Left lung (tissue), 10 donors: ENCODE results near the gene RBM19. TPM values are rescaled to one million over a fixed set of nuclear protein-coding genes. Genes with fewer than 3 reads are reported as not detected.

ENCODE experiments used
- ATAC-seq: fragments of 200-7000 bp; cut with Tn5 transposase; one replicate; pipeline ENCODE4 v1.9.1; 2020; ENCODE audit warnings: moderate library complexity
- DNase-seq, 4 donors: peaks; one replicate each; pipeline ENCODE4 v3.0.0-alpha.2; 2013 to 2020
- H3K27ac ChIP-seq, 2 donors: fragments of 200-600 bp; sonication (generic) in 1 of 2; one replicate each; pipeline versions ENCODE4 v1.5.0 to v1.8.0; 2020 to 2021
- H3K27me3 ChIP-seq, 2 donors: fragments of 200-600 bp; sonication (generic) in 1 of 2; one replicate each; pipeline versions ENCODE4 v1.5.0 to v1.8.0; 2020 to 2021
- H3K36me3 ChIP-seq, 2 donors: fragments of 200-600 bp; sonication (generic) in 1 of 2; one replicate each; pipeline versions ENCODE4 v1.5.0 to v1.8.0; 2020 to 2021
- H3K4me1 ChIP-seq, 2 donors: fragments of 200-600 bp; one replicate each; pipeline ENCODE4 v1.8.0; 2021
- H3K4me3 ChIP-seq, 2 donors: fragments of 200-600 bp; sonication (generic) in 1 of 2; one replicate each; pipeline versions ENCODE4 v1.5.0 to v1.8.0; 2020 to 2021; ENCODE audit warnings: mild to moderate bottlenecking in 1 of 2
- H3K9me3 ChIP-seq, 2 donors: fragments of 200-600 bp; sonication (generic) in 1 of 2; one replicate each; pipeline versions ENCODE4 v1.5.0 to v1.8.0; 2020 to 2021
- CTCF ChIP-seq, 2 donors: fragments of 200-600 bp; sonication (generic) in 1 of 2; IDR thresholded peaks; one replicate each; pipeline versions ENCODE4 v1.5.0 to v1.8.0; 2021; ENCODE audit warnings: antibody characterized with exemption in 2 of 2
- intact Hi-C, 2 donors: fragments of 100-400 bp; cut with DNase I; formaldehyde crosslinking; loops; one replicate each; pipeline versions ENCODE4 v1.11.2 to v1.14.2; 2022
- polyA plus RNA-seq, 6 donors: library from polyadenylated mRNA; unstranded; fragments of 120-200 nt; gene quantifications; one replicate each; pipeline ENCODE4 v1.2.1, GENCODE V29; 2013; ENCODE audit not compliant: insufficient read length in 6 of 6
- total RNA-seq, 2 donors: library from RNA; stranded (reverse); fragmentation: NEBNext Ultra II Directional; extraction: Animal tissue kit (Norgen Biotek cat#: 25700); gene quantifications; one replicate each; pipeline ENCODE4 v1.2.1, GENCODE V29; 2021
- donor health status: DM: no; HTN: yes; CAD: no.
- donor health status: DM: no; HTN: no; CAD: no.

The RBM19 gene
- total and polyA plus RNA-seq, 8 donors, result 21.5 to 33.4 (median 31.2) TPM

- no peak overlapping the region for H3K27ac ChIP-seq
- no peaks in the 10 kb centered on the region for H3K27me3 ChIP-seq
- intact Hi-C loops, result no loop called here
- H3K4me1 ChIP-seq, result no peaks in the 10 kb centered on the region
- DNase-seq (no peak), ATAC-seq (no peak)
- H3K9me3 ChIP-seq, result no peaks in the 10 kb centered on the region
- peaks cover 0 to 28% of the 10 kb centered on the region in 2 donors for H3K36me3 ChIP-seq
- no peak overlapping the region for H3K4me3 ChIP-seq
- TF ChIP-seq CTCF (IDR thresholded peaks at IDR 0.05), result no peak
These were observed 73.6 kb downstream of the RBM19 start for GRCh38 chr12:113892556-113892955.

- Histone ChIP-seq H3K4me3 (no peak overlapping the region), H3K27me3 (no peaks in the 10 kb centered on the region), H3K4me1 (no peaks in the 10 kb centered on the region), H3K9me3 (no peaks in the 10 kb centered on the region), H3K36me3 (peaks cover 0 to 28% of the 10 kb centered on the region in 2 donors), H3K27ac (no peak overlapping the region)
- TF ChIP-seq CTCF (IDR thresholded peaks at IDR 0.05), result no peak
- ATAC-seq, result no peak
- intact Hi-C loops, result no loop called here
- DNase-seq, result no peak
These were observed 74.2 kb downstream of the RBM19 start for GRCh38 chr12:113891739-113892520.

GRCh38 chr12:113891167-113891692, 74.9 kb downstream of the RBM19 start:
- Histone ChIP-seq H3K27ac (no peak overlapping the region), H3K9me3 (no peaks in the 10 kb centered on the region), H3K4me1 (no peaks in the 10 kb centered on the region), H3K4me3 (no peak overlapping the region), H3K36me3 (peaks cover 0 to 31% of the 10 kb centered on the region in 2 donors), H3K27me3 (no peaks in the 10 kb centered on the region)
- intact Hi-C loops, result no loop called here
- no peak for TF ChIP-seq CTCF (IDR thresholded peaks at IDR 0.05)
- DNase-seq, result no peak
- ATAC-seq, result no peak

- ATAC-seq, result no peak
- no peak for TF ChIP-seq CTCF (IDR thresholded peaks at IDR 0.05)
These were observed 76.1 kb downstream of the RBM19 start for GRCh38 chr12:113889891-113890581.

GRCh38 chr12:113889076-113889475, 77.0 kb downstream of the RBM19 start:
- no peaks in the 10 kb centered on the region for H3K27me3 ChIP-seq
- ATAC-seq (no peak), DNase-seq (no peak)
- no peaks in the 10 kb centered on the region for H3K9me3 ChIP-seq
- no peak for TF ChIP-seq CTCF (IDR thresholded peaks at IDR 0.05)
- peaks cover 0 to 35% of the 10 kb centered on the region in 2 donors for H3K36me3 ChIP-seq
- H3K4me3 ChIP-seq, result no peak overlapping the region
- no peaks in the 10 kb centered on the region for H3K4me1 ChIP-seq
- intact Hi-C loops, result no loop called here
- no peak overlapping the region for H3K27ac ChIP-seq

More at GRCh38 chr12:113889891-113890581, 76.1 kb downstream of the RBM19 start:
- Histone ChIP-seq H3K4me3 (no peak overlapping the region), H3K27ac (no peak overlapping the region), H3K9me3 (no peaks in the 10 kb centered on the region), H3K36me3 (peaks cover 0 to 35% of the 10 kb centered on the region in 2 donors), H3K4me1 (no peaks in the 10 kb centered on the region), H3K27me3 (no peaks in the 10 kb centered on the region)
- DNase-seq, result no peak
- intact Hi-C loops, result no loop called here
